Lower lobe of right lung (tissue), 2 donors: ENCODE results near the gene PLA2G5. TPM values are rescaled to one million over a fixed set of nuclear protein-coding genes. Genes with fewer than 3 reads are reported as not detected.

ENCODE experiments used
- ATAC-seq, 2 donors: fragments of 200-7000 bp; cut with Tn5 transposase; one replicate each; pipeline ENCODE4 v1.9.1; 2020 to 2022; ENCODE audit warnings: mild to moderate bottlenecking in 2 of 2, moderate library complexity in 2 of 2
- DNase-seq: peaks from one replicate; pipeline ENCODE4 v3.0.0-alpha.2; 2020
- H3K27ac ChIP-seq: fragments of 200-600 bp; one replicate; pipeline ENCODE4 v1.8.0; 2022
- H3K27me3 ChIP-seq: fragments of 200-600 bp; one replicate; pipeline ENCODE4 v1.8.0; 2022; ENCODE audit warnings: low read depth
- H3K36me3 ChIP-seq: fragments of 200-600 bp; one replicate; pipeline ENCODE4 v1.8.0; 2022; ENCODE audit warnings: mild to moderate bottlenecking
- H3K4me1 ChIP-seq: fragments of 200-600 bp; one replicate; pipeline ENCODE4 v1.8.0; 2022
- H3K4me3 ChIP-seq: fragments of 200-600 bp; one replicate; pipeline ENCODE4 v1.8.0; 2022; ENCODE audit warnings: mild to moderate bottlenecking
- H3K9me3 ChIP-seq: fragments of 200-600 bp; one replicate; pipeline ENCODE4 v1.8.0; 2022
- CTCF ChIP-seq: fragments of 200-600 bp; IDR thresholded peaks from one replicate; pipeline ENCODE4 v1.8.0; 2022; ENCODE audit warnings: antibody characterized with exemption, mild to moderate bottlenecking
- intact Hi-C: fragments of 100-400 bp; cut with DNase I; formaldehyde crosslinking; loops from one replicate; pipeline ENCODE4 v1.11.0; 2022
- total RNA-seq: library from RNA; stranded (reverse); fragmentation: NEBNext Ultra II Directional; extraction: Animal tissue kit (Norgen Biotek cat#: 25700); gene quantifications from one replicate; pipeline ENCODE4 v1.2.1, GENCODE V29; 2021
- donor health status: DM: no; HTN: yes; CAD: no; lungs with severe emphysema.

PLA2G5 gene
- total RNA-seq, 1 donor from 2014 or later, result 7.4 TPM

- no peak for DNase-seq
- H3K4me3 ChIP-seq, result no peak overlapping the region
- H3K27me3 ChIP-seq, result no peaks in the 10 kb centered on the region
- intact Hi-C loops, result no loop called here
- H3K27ac ChIP-seq, result no peak overlapping the region
- no peaks in the 10 kb centered on the region for H3K9me3 ChIP-seq
- no peaks in the 10 kb centered on the region for H3K36me3 ChIP-seq
- H3K4me1 ChIP-seq, result no peaks in the 10 kb centered on the region
- no peak for TF ChIP-seq CTCF
- no peak for ATAC-seq
Observed at GRCh38 chr1:20086800-20087199, 16.8 kb downstream of the PLA2G5 start.

- Histone ChIP-seq H3K4me1 (no peaks in the 10 kb centered on the region), H3K27me3 (no peaks in the 10 kb centered on the region), H3K27ac (no peak overlapping the region), H3K4me3 (no peak overlapping the region), H3K36me3 (no peaks in the 10 kb centered on the region), H3K9me3 (no peaks in the 10 kb centered on the region)
- DNase-seq, result no peak
- no peak for TF ChIP-seq CTCF
- no peak for ATAC-seq
- intact Hi-C loops, result no loop called here
Observed at GRCh38 chr1:20087668-20088067, 17.7 kb downstream of the PLA2G5 start.

- intact Hi-C loops, result no loop called here
- no peak for ATAC-seq
- Histone ChIP-seq H3K4me3 (no peak overlapping the region), H3K27me3 (no peaks in the 10 kb centered on the region), H3K9me3 (no peaks in the 10 kb centered on the region), H3K36me3 (no peaks in the 10 kb centered on the region), H3K27ac (no peak overlapping the region), H3K4me1 (peaks cover 5% of the 10 kb centered on the region)
- no peak for DNase-seq
- no peak for TF ChIP-seq CTCF
Observed at GRCh38 chr1:20089328-20090077, 19.5 kb downstream of the PLA2G5 start.

GRCh38 chr1:20090119-20090518 lies 20.1 kb downstream of the PLA2G5 start:
- no peaks in the 10 kb centered on the region for H3K27me3 ChIP-seq
- no peak for ATAC-seq
- intact Hi-C loops, result no loop called here

GRCh38 chr1:20090641-20091040 lies 20.6 kb downstream of the PLA2G5 start:
- no peak for TF ChIP-seq CTCF
- intact Hi-C loops, result no loop called here
- Histone ChIP-seq H3K27me3 (no peaks in the 10 kb centered on the region), H3K36me3 (no peaks in the 10 kb centered on the region), H3K4me3 (no peak overlapping the region), H3K27ac (no peak overlapping the region), H3K4me1 (peaks cover 14% of the 10 kb centered on the region), H3K9me3 (no peaks in the 10 kb centered on the region)
- DNase-seq (no peak), ATAC-seq (no peak)

More at GRCh38 chr1:20090119-20090518, 20.1 kb downstream of the PLA2G5 start:
- Histone ChIP-seq H3K4me3 (no peak overlapping the region), H3K4me1 (peaks cover 11% of the 10 kb centered on the region), H3K36me3 (no peaks in the 10 kb centered on the region), H3K27ac (no peak overlapping the region), H3K9me3 (no peaks in the 10 kb centered on the region)
- TF ChIP-seq CTCF, result no peak
- no peak for DNase-seq
